Stimulated activated CD8-positive, alpha-beta memory T cell treated with anti-CD3 and anti-CD28 coated beads, Interleukin-4, amount 100 ng/mL, for 4 hours (primary cell): Measurements from ENCODE around the gene OPRM1.
"Not testable (repeated sequence)": the region's sequence is repeated elsewhere in the genome, so short reads cannot be mapped to it uniquely, and the experiment has no call there.

Experiments used
- DNase-seq, 2 donors: peaks; one replicate each; pipeline ENCODE4 v3.0.0-alpha.2; 2020; ENCODE audit warnings: low read depth in 2 of 2, low spot score in 1 of 2

The OPRM1 gene

DNA sequence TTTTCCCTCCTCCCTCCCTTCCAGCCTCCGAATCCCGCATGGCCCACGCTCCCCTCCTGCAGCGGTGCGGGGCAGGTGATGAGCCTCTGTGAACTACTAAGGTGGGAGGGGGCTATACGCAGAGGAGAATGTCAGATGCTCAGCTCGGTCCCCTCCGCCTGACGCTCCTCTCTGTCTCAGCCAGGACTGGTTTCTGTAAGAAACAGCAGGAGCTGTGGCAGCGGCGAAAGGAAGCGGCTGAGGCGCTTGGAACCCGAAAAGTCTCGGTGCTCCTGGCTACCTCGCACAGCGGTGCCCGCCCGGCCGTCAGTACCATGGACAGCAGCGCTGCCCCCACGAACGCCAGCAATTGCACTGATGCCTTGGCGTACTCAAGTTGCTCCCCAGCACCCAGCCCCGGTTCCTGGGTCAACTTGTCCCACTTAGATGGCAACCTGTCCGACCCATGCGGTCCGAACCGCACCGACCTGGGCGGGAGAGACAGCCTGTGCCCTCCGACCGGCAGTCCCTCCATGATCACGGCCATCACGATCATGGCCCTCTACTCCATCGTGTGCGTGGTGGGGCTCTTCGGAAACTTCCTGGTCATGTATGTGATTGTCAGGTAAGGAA, at the start of gene OPRM1:
Gene OPRM1, plus strand, starts transcription at position 10 of the 612 bp plus-strand sequence. Its CDS starts 305 bp downstream, at position 315.
- no peak for DNase-seq

DNA sequence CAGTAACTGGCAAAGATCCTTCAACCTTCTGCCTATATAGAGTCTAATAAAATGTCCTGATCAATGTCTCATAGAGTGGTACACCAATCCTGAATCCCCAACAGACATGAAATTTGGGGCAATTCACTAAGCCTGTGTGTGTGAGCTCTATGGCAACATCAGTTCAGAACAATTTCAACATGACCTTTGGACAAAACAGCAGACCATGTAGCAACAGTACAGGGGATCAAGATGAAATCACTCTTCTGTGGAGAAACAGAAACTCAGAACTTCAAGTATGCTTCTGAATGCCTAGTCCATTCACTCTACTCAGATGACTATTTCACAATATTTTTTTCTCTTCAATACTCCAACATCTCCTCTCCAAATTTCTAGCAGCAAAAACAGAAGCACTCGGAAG, 49.1 kb upstream of the OPRM1 start:
- DNase-seq = no peak

DNA sequence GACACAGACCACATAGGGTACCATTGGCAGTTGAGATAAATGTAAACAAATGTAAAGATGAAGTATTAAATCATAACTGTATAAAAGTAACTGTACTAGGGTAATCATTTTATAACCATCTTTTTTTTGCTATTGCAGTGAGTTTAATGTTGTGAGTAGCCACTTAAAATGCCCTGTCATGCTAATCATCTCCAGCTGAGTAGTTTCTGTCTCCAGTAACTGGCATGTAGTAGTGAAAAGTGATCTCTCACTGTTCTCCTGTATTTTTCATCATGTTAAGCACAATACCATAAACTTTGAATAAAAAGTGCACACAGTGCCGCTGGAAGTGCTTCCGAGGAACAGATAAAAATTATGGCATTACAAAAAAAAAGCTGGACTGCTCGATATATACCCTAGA, 45.0 kb upstream of the OPRM1 start:
- DNase-seq = no peak

DNA sequence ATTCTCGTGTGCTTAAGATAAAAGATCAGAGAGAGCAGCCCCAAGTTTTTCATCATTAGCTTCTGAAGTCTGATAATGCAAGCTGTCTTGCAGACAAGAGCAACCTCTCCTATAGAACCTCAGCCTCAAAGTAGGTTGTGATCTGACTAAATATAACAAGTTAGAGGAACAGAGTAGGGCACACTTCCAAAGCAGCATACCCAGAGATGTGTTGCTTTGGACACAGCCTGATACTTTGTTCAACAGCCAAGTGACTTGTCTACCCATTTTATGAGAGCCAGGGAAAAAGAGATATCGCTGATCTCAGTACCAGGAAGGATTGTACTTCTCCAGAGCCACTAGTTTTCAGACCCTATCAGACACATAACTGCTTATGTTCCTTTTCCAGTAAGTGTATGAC, 44.2 kb upstream of the OPRM1 start:
- DNase-seq = no peak

DNA sequence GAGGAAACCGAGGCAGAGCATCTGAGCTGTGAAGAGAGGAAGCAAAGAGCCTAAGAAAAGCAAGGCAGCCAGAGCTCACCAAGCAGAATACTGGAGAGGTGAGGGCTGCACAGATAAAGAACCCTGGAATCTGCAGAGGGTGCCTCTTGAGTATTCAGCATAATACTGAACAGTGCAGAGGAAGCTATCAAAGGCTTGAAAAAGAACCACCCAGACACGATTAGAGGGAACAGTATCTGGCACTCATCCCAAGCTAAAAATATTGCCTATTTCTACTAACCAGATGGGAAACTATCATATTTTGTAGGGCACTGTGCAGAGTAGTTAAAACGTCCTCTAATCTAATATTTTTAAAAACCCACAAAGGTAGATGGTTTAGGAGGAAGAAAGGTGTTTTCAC, 41.8 kb upstream of the OPRM1 start:
- DNase-seq = no peak

DNA sequence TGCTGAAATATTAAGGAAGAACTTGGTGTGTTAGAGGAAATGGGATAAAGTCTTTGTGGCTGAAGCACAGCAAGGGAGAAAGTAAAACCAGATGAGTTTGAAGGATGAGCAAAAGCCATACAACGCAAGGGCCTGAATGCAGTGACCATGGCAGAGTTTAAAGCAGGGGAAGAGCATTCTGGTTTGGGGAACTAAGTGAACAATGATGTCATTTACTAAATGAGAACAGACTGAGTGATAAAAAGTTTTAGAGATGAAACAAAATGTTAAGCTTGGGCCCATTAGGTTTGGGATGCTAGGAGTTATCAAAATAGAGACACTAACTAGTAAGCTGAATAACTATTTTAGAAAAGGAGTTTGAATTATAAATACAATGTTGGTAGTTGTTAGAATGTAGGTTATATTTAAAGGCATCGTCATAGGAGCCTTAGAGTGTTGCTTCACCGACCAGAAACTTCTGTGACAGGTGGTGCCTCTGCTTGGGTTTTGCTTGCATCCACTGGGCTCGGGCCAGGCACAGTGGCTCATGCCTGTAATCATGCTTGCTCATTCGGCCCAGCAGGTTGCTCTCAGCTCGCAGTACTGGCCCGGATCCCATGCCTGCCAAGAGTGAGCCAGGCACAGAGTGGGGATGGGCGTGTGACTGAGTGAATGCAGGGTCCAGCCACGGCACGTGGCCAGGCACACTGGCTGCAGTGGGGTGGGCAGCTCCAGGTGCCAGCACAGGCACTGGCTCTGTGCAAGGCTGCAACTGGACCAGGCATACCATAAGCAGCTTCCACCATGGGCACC, 37.4 kb upstream of the OPRM1 start:
- no peak for DNase-seq

DNA sequence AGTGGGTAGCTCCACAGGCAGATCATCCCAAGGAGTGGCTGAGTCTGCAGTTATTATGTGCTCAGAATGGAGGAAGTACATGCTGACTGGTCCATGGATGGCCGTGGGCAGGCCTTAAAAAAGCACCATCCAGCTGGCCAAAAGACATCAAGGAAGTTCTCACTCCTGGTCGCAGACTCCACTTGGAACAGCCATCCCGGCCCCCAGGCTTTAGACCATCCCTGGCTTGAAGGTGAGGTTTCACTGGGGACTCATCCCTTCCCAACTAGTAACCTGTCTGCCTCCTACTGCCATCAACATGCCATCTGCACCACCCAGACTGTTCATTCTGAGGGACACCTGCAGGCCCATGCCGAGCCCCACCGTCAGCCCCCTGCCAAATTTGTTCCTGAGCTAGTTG, 36.1 kb upstream of the OPRM1 start:
- DNase-seq = no peak

DNA sequence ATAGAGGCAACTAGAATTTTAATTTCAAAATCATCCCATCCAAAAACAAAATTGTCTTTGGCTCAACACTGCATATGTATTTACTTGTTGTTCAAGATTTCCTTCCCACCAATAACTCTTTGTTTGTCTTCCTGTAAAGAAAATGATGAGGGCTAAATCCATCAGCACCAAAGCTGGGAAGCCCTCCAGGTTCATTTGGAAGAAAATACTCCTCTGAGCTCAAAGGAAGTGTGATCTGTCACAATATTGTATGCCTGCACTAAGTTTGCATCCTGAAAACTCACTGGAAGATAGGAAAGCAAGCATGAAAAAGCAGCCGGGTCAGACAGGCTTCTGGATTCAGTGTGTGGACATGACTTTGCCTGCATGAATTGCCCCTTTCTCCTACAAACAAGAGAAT, 28.7 kb upstream of the OPRM1 start:
- no peak for DNase-seq

DNA sequence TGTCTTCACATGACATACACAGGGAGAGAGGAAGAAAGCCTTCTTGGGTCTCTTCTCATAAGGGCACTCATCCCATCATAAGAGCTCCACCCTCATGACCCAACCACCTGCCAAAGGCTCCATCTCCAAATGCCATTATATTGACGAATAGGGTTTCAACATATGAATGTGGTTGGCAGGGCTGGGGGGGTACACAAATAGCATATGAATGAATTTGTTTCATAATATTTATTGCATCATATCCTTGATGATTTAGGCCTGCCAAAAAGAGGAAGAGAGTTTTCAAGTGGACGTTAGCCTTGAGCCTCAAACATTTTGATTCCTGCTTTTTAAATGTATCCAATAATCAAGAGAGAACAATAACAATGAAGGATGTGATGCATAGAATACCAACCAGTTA, 26.2 kb upstream of the OPRM1 start:
- no peak for DNase-seq

DNA sequence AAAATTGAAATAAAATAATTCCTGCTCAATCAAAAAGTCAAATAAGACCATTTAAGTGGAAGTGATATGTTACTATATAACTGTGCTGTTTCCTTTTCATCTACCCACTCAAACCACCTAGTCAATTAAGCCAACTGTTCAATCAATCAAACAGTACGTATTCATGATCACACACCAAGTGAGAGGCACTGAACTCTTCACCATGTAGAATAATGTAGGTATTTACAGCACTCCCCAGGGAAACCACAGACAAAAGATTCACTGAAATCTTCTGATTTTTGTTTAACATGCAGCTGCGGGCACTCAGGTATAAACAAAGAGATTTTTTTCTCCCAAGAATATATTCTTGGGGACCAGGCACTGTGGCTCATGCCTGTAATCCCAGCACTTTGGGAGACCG, 21.3 kb upstream of the OPRM1 start:
- no peak for DNase-seq

DNA sequence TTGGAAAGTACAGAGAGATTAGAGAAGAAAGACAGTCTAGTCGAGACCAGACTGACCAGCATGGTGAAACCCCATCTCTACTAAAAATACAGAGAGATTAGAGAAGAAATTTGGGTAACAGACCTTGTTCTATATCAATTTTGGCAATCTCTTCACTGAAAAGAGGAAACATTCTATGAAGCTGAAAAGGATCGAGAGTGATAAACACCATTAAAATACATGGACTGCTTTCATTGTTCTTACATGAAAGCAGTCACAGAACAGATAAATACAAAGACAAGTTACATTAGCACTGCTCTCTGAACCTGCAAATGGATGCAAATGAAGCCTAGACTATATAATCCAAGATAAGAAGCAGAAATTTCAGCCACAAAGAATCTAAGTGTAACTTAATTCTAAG, 8.4 kb upstream of the OPRM1 start:
- no peak for DNase-seq

DNA sequence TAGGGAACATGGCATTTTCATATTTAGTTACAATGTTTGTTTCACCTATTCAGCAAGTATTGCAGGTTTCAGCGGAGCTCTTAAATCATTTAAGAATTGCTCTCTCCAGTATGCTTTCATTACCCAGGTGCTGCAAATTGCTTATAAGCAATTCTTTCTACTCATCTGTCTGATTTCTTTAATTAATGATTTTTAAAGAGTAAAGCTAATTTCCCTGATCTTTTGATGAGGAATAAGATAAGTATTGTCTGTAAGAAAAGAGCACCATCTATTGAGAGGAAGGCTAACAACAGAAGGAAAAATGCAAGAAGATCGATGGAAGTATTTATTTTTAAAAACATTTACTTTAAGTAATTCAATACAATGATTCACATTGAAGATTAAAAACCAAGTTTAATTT, 2.0 kb downstream of the OPRM1 start:
- DNase-seq = no peak

DNA sequence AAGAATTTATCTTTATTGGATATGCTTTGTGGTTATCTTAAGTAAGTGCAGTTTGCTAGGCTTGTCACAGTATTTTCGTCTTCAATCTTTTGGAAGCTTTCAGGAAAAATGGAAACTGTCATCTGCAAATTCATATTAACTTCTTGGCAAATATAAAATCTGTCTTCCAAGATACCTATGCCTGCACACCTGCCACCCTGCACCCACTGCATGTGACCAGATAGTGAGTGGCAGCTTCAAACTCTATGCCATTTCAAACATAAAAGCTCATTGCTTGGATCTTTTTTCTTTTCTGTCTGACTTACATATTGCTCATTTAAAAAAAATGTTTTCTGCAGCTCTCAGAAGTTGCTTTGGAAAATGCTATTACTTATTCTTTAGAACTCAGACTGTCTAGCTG, 14.1 kb downstream of the OPRM1 start:
- DNase-seq = no peak

DNA sequence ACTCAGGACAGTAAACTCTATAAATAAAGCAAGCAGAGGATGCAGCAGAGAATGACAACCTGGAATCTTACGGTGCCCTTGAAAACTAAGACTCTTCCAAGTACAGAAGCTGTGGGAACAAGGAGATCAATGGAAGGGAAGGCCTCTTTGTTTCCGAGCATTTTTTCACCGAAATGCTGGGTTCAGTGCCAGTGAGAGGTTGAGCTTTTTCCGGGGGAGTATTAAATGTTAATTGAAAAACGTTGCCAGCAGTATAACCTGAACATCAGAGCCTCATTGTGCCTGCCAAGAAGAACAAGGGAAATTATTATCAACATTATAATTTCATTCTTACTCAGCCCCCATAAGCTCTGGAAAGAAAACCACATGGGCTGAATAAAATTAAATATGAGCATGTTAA, 17.5 kb downstream of the OPRM1 start:
- no peak for DNase-seq

DNA sequence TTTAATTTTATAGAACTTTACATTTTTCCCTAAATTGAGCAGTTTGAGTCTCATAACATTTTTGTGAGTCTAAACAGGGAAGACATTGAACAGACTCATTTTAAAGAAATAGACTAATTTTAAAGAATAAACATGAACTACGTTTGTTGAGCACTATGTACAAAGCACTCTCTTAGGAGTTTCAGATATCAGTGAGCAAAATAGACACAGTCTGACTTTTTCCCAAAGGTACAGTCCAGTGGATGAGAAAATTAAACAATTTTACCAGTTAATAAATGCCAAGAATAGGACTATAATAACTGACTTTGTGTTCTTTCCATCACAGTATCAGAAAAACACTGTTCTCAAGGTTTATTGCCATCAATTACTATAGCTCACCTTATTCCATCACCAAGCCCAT, 18.1 kb downstream of the OPRM1 start:
- DNase-seq = no peak

DNA sequence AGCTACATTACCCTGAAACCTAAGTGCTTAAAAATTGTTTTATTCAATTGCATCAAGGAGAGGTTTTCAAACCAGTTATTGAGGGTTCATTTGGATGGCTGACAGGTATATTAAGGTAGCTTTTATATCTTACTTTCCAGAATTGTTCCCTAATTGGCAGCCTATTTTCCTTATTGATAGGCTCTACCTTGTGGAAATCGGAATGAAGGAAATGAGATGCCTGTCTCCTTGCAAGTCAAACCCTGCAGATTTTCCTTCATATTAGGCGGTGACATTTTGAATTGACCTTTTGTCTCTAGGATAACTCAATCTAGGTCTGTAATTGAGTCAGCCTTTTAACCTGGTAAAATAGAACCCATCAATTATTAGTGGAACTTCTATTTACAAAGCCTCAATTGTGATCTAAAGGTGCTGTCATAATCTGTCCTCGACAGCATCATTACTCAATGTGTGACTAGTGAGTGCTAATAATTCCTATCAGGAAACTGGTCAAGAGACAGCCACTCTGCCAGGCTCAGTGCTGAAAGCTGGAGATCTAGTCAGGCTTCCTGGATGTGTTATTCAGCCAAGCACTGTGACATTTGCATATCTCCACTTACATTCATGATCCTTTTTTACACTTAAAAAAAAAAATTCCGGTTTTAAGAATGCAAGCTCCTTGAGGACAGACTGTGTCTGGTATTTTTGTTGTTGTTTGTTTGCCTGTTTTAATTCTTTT, 20.1 kb downstream of the OPRM1 start:
- no peak for DNase-seq

DNA sequence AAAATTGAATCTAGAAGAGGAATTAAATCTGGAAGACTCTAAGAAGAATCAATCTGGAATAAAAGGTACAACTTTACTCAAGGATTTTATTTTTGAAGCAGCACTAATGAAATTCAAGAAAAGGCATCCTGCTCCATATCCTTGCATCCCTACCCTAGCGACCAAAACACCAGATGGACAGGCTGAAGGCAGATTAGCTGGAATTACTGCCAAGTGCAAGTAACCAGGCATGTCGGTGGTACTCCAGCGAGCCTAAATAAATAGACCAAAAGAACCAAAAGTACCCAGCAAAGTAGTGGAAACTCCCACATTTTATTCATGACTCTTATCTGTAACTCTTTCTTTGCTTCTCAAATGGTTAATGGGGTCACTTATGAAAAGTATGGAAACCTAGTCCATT, 21.0 kb downstream of the OPRM1 start:
- no peak for DNase-seq

DNA sequence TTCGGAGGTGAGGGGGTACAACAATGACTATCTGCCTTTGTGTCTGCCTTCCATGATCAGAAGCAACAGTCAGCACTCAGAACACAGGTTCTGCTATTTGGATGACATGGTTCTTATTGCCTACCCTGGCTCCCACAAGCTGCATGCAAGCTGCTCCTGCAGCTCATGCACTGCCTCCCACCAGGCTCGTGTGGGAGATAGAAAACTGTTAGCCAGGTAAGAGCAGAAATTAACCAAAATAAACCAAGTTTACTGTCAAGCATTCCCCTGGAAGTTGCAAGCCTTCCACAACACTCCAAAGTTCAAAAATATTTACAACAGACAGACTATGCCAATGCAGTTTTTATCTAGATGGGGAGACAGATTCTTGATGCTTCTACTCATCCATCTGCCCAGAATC, 31.0 kb downstream of the OPRM1 start:
- no peak for DNase-seq

DNA sequence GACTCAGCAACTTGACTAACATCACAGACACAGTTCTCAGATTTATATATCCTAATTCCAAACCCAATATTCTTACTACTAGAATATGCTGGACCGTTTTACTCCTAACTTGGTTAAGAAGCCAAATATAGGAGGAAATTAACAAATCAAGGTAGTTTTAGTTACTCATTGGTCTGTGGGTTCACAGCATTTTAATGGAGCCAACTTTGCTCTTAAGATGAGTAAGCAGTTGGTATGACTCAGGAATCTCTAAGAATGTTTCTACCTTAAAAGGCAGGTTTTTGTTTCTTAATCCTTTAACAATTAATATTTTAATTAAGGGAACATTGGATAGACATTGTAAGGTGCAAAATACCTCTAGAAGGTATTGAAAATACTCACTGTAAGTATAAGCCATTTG, 31.6 kb downstream of the OPRM1 start:
- DNase-seq = no peak

DNA sequence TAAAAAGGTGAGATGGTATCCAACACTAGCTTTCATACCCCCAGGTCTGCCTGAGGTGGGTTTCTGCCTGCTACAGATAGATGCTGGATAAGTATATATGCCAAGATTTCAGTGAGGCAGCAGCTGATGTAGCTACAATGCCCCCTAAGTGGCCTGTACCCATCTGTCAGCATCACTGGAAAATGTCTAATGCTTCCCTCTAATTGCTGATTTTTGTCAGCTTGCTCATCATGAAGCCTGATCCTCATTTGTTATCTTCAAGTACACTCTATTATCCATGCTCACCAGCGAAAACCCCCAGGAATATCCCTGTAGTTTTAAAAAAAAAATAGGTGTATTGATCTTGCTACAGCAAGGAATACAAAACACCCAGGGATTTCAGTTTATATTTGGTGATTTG, 32.2 kb downstream of the OPRM1 start:
- no peak for DNase-seq

DNA sequence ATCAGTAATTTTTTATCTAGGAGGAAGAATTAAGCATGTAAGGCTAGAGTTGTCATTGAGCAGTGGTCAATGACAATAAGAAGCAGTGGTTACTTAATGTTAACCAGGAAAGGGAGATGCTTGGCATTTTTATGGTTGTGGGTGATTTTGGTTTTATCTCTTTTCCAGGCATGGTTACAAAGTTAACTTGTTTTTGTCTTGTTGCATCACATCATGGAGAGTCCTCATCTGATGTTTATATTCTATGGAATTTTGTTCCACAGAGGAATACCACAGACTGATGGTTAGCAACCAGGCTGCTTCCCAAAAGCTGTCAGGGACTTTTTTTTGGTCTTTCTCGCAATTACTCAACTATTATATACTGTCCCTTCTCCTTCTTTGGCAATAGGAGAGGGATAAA, 32.7 kb downstream of the OPRM1 start:
- DNase-seq = no peak

DNA sequence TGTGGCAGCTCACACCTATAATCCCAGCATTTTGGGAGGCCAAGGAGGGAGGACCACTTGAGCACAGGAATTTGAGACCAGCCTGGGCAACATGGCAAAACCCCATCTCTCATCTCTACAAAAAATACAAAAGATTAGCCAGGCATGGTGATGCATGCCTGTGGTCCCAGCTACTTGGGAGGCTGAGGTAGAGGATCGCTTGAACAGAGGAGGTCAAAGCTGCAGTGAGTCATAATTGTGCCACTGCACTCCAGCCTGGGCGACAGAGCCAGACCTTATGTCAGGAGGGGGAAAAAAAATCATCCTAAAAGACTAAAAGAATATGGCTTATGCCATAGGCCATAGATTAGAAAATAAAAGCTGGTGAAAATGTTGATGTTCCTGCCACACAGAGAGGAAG, 39.6 kb downstream of the OPRM1 start:
- not testable (repeated sequence) for DNase-seq
